ENCODE measurements around the gene SKI. TPM values are rescaled to one million over a fixed set of nuclear protein-coding genes. Genes with fewer than 3 reads are reported as not detected.

SKI gene
- total and polyA plus RNA-seq, 5 donors from 2014 or later, result 0.25 to 218 (median 0.35) TPM

DNA sequence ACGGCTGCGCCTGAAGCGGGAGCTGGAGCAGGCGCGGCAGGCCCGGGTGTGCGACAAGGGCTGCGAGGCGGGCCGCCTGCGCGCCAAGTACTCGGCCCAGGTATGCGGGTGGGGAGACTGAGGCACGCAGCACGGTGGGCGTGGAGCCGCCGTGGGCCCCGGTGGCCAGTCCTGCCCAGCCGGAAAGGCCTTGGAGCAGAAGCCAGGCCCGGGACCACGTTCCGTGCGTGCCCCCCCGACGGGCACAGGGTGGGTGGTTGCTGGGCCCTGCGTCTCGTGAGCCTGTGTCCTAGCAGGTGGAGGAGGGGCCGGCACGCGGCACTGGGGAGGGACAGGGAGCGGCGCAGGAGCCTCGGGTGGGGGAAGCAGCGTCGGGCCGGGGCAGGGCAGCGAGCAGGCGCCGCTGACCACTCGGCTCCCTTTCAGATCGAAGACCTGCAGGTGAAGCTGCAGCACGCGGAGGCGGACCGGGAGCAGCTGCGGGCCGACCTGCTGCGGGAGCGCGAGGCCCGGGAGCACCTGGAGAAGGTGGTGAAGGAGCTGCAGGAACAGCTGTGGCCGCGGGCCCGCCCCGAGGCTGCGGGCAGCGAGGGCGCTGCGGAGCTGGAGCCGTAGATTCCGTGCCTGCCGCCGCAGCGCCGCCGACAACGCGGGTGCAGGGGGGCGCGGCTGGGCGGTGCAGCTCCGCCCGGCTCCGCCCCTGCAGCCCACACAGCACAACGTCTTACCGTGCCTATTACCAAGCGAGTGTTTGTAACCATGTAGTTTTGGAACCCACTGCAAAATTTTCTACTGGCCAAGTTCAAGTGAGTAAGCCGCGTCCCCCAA, 78.2 kb downstream of the SKI start:
- H3K4me3 Mint-ChIP-seq, result no peak overlapping the region

DNA sequence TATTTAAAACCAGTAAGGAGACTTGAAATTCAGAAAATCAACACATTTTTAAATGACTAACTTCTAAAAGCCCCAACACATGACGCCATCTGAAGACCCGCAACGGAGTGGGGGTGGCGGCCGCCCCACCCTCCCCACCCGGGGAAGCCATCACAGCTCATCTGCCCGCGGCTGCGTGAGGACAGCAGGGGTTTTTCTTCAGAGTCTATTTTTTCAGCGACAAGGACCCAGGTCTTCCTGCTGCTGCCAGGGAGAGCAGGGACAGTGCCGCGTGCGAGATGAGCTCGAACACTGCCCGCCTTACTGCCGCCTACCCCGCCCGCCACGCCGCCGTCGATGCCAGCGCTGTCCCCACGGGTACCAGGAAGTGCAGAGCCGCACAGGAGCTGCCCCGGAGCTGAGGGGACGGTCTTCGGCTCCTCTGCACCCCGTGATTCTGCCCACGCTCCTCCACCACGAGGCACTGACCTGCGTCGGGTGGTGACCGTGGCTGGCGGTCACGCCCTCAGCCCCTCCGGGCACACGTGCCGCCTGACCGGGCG, 79.0 kb downstream of the SKI start:
- Mint-ChIP-seq H3K4me1 (peaks cover 0 to 13% (median 4%) of the 10 kb centered on the region in 4 donors), H3K27me3 (no peaks in the 10 kb centered on the region), H3K27ac (no peak overlapping the region), H3K36me3 (peaks cover 26% of the 10 kb centered on the region), H3K9me3 (peaks cover 0 to 2% (median 0%) of the 10 kb centered on the region in 7 donors), H3K4me3 (no peak overlapping the region)
- Histone ChIP-seq H3K27me3 (ENCODE audit: control insufficient read depth, insufficient read depth, low read length) (no peaks in the 10 kb centered on the region), H3K4me1 (ENCODE audit: control insufficient read depth, insufficient read depth, low read length, poor library complexity, severe bottlenecking) (peaks cover 10% of the 10 kb centered on the region), H3K36me3 (ENCODE audit: control insufficient read depth, insufficient read depth, low read length) (peaks cover 52% of the 10 kb centered on the region), H3K27ac (ENCODE audit: insufficient read depth, low read length, poor library complexity, severe bottlenecking) (no peak overlapping the region), H3K9me3 (ENCODE audit: control insufficient read depth in 2 of 2, low read length in 2 of 2) (no peaks in the 10 kb centered on the region), H3K4me3 (ENCODE audit: low read depth, low read length) (no peak overlapping the region)
- ATAC-seq (ENCODE audit: low read depth in 2 of 2), result no peak
- no peak for DNase-seq

More for the DNA sequence above, 78.2 kb downstream of the SKI start:
- peaks cover 10% of the 10 kb centered on the region for H3K4me1 ChIP-seq (ENCODE audit: control insufficient read depth, insufficient read depth, low read length, poor library complexity, severe bottlenecking)
- H3K36me3 Mint-ChIP-seq, result peaks cover 26% of the 10 kb centered on the region
- no peaks in the 10 kb centered on the region for H3K27me3 Mint-ChIP-seq
- ATAC-seq (ENCODE audit: low read depth in 2 of 2), result no peak
- peaks cover 0 to 2% (median 0%) of the 10 kb centered on the region in 7 donors for H3K9me3 Mint-ChIP-seq
- H3K4me1 Mint-ChIP-seq, result peaks cover 5 to 15% (median 7%) of the 10 kb centered on the region in 4 donors
- no peaks in the 10 kb centered on the region for H3K9me3 ChIP-seq (ENCODE audit: control insufficient read depth in 2 of 2, low read length in 2 of 2)
- H3K27me3 ChIP-seq (ENCODE audit: control insufficient read depth, insufficient read depth, low read length), result no peaks in the 10 kb centered on the region
- no peak for DNase-seq
- H3K4me3 ChIP-seq (ENCODE audit: low read depth, low read length), result no peak overlapping the region
- H3K36me3 ChIP-seq (ENCODE audit: control insufficient read depth, insufficient read depth, low read length), result peaks cover 52% of the 10 kb centered on the region
- no peak overlapping the region for H3K27ac Mint-ChIP-seq
- H3K27ac ChIP-seq (ENCODE audit: insufficient read depth, low read length, poor library complexity, severe bottlenecking), result no peak overlapping the region

DNA sequence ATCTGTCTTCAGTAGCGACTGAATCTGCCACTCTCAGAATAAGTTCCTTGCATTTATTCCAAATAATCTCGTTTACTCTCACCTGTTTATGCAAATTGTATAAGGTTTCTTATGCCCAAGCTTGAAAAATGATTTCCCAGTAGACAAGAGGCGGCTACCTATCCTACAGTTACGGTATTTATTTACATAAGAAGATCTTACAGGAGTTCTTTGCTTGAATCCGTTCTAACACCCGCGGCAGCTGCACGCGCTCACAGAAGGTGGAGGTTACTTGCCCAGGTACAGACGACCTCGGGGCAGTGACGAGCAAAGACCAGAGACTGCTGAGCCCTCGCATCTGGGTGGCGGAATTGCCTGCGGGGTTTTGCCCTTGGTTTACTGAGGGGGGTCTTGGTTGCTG, 79.9 kb downstream of the SKI start:
- no peaks in the 10 kb centered on the region for H3K27me3 Mint-ChIP-seq
- peak overlapping the region in 2 of 4 donors; percentile 47 to 48 for H3K4me3 Mint-ChIP-seq
- H3K4me1 Mint-ChIP-seq, result peaks cover 0 to 8% (median 4%) of the 10 kb centered on the region in 4 donors
- peak overlapping the region in 1 of 3 donors; percentile 9 for H3K27ac Mint-ChIP-seq
- peaks cover 26% of the 10 kb centered on the region for H3K36me3 Mint-ChIP-seq
- no peak overlapping the region for H3K27ac ChIP-seq (ENCODE audit: insufficient read depth, low read length, poor library complexity, severe bottlenecking)
- no peak overlapping the region for H3K4me3 ChIP-seq (ENCODE audit: low read depth, low read length)
- ATAC-seq (ENCODE audit: low read depth in 2 of 2) (no peak), DNase-seq (no peak)
- H3K27me3 ChIP-seq (ENCODE audit: control insufficient read depth, insufficient read depth, low read length), result no peaks in the 10 kb centered on the region
- peaks cover 0 to 2% (median 0%) of the 10 kb centered on the region in 7 donors for H3K9me3 Mint-ChIP-seq
- peaks cover 16% of the 10 kb centered on the region for H3K4me1 ChIP-seq (ENCODE audit: control insufficient read depth, insufficient read depth, low read length, poor library complexity, severe bottlenecking)
- no peaks in the 10 kb centered on the region for H3K9me3 ChIP-seq (ENCODE audit: control insufficient read depth in 2 of 2, low read length in 2 of 2)
- H3K36me3 ChIP-seq (ENCODE audit: control insufficient read depth, insufficient read depth, low read length), result peaks cover 52% of the 10 kb centered on the region

DNA sequence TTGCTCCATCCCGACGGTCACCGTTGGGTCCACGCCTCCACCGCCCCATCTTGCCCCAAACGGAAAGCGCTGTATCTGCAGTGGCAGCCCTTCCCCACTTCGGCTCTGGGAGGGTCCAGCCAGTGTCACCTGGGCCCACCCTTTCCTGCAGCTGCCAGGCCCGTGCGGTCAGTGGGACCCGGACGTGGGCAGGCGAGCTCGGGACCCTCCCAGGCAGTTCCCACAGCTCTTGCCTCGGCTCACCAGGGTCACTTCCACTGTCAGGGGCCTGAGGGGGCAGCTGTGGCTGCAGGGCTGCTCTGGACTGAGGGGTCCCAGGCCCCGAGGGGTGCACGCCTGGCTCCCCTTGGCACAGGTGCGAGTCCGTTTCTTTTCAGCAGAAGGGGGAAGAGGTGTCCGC, 80.7 kb downstream of the SKI start:
- ATAC-seq (ENCODE audit: low read depth in 2 of 2) (no peak), DNase-seq (no peak)
- Mint-ChIP-seq H3K36me3 (peaks cover 26% of the 10 kb centered on the region), H3K9me3 (peaks cover 0 to under 1% (median 0%) of the 10 kb centered on the region in 7 donors), H3K27ac (peak overlapping the region in 2 of 3 donors; percentile 9 to 24), H3K27me3 (no peaks in the 10 kb centered on the region), H3K4me1 (peaks cover 0 to 13% (median 4%) of the 10 kb centered on the region in 4 donors), H3K4me3 (no peak overlapping the region)
- no peaks in the 10 kb centered on the region for H3K9me3 ChIP-seq (ENCODE audit: control insufficient read depth in 2 of 2, low read length in 2 of 2)
- H3K4me1 ChIP-seq (ENCODE audit: control insufficient read depth, insufficient read depth, low read length, poor library complexity, severe bottlenecking), result peaks cover 25% of the 10 kb centered on the region
- no peak overlapping the region for H3K27ac ChIP-seq (ENCODE audit: insufficient read depth, low read length, poor library complexity, severe bottlenecking)
- H3K27me3 ChIP-seq (ENCODE audit: control insufficient read depth, insufficient read depth, low read length), result no peaks in the 10 kb centered on the region
- H3K36me3 ChIP-seq (ENCODE audit: control insufficient read depth, insufficient read depth, low read length), result peaks cover 45% of the 10 kb centered on the region
- H3K4me3 ChIP-seq (ENCODE audit: low read depth, low read length), result no peak overlapping the region

GRCh38 chr1:2310332-2311183, 82.4 kb downstream of the SKI start:
- Mint-ChIP-seq H3K4me1 (peaks cover 0 to 15% (median 4%) of the 10 kb centered on the region in 4 donors), H3K9me3 (no peaks in the 10 kb centered on the region), H3K4me3 (peak overlapping the region in 1 of 4 donors; percentile 45), H3K27ac (peak overlapping the region in 2 of 3 donors; percentile 20 to 62), H3K27me3 (no peaks in the 10 kb centered on the region), H3K36me3 (peaks cover 22% of the 10 kb centered on the region)
- Histone ChIP-seq H3K4me1 (ENCODE audit: control insufficient read depth, insufficient read depth, low read length, poor library complexity, severe bottlenecking) (peaks cover 36% of the 10 kb centered on the region), H3K9me3 (ENCODE audit: control insufficient read depth in 2 of 2, low read length in 2 of 2) (no peaks in the 10 kb centered on the region), H3K27me3 (ENCODE audit: control insufficient read depth, insufficient read depth, low read length) (no peaks in the 10 kb centered on the region), H3K36me3 (ENCODE audit: control insufficient read depth, insufficient read depth, low read length) (peaks cover 31% of the 10 kb centered on the region), H3K27ac (ENCODE audit: insufficient read depth, low read length, poor library complexity, severe bottlenecking) (peak overlapping the region; percentile 83), H3K4me3 (ENCODE audit: low read depth, low read length) (no peak overlapping the region)
- ATAC-seq (ENCODE audit: low read depth in 2 of 2) (no peak), DNase-seq (no peak)

GRCh38 chr1:2311184-2312032, 83.3 kb downstream of the SKI start:
- Mint-ChIP-seq H3K27ac (peak overlapping the region in 1 of 3 donors; percentile 62), H3K4me3 (peak overlapping the region in 1 of 4 donors; percentile 47), H3K9me3 (no peaks in the 10 kb centered on the region), H3K27me3 (no peaks in the 10 kb centered on the region), H3K36me3 (peaks cover 18% of the 10 kb centered on the region), H3K4me1 (peaks cover 0 to 18% (median 4%) of the 10 kb centered on the region in 4 donors)
- peak; percentile 40 to 74 (median 55) for DNase-seq
- H3K9me3 ChIP-seq (ENCODE audit: control insufficient read depth in 2 of 2, low read length in 2 of 2), result no peaks in the 10 kb centered on the region
- H3K36me3 ChIP-seq (ENCODE audit: control insufficient read depth, insufficient read depth, low read length), result peaks cover 23% of the 10 kb centered on the region
- H3K4me1 ChIP-seq (ENCODE audit: control insufficient read depth, insufficient read depth, low read length, poor library complexity, severe bottlenecking), result peaks cover 43% of the 10 kb centered on the region
- H3K4me3 ChIP-seq (ENCODE audit: low read depth, low read length), result no peak overlapping the region
- H3K27me3 ChIP-seq (ENCODE audit: control insufficient read depth, insufficient read depth, low read length), result no peaks in the 10 kb centered on the region
- peak overlapping the region; percentile 83 for H3K27ac ChIP-seq (ENCODE audit: insufficient read depth, low read length, poor library complexity, severe bottlenecking)
- ATAC-seq (ENCODE audit: low read depth in 2 of 2), result peak; percentile 51 to 56

DNA sequence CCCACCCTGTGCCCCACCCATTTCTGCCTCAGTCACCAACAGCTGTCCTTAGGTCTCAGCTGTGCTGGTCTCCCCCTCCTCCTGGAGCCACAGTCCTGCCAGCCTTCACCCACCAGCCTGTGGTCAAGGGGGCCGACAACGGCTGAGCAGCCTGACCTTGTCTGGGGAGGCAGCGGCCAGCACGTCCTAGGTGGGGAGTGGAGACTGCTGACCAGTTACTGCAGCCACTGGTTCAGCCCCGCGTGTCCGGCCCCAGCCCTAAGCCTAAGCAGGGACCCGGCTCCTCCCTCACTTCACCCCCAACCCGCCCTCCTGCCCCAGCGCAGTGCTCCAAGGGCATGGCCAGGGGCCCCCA, 84.0 kb downstream of the SKI start:
- Histone ChIP-seq H3K27ac (ENCODE audit: insufficient read depth, low read length, poor library complexity, severe bottlenecking) (peak overlapping the region; percentile 83), H3K9me3 (ENCODE audit: control insufficient read depth in 2 of 2, low read length in 2 of 2) (no peaks in the 10 kb centered on the region), H3K4me3 (ENCODE audit: low read depth, low read length) (no peak overlapping the region), H3K4me1 (ENCODE audit: control insufficient read depth, insufficient read depth, low read length, poor library complexity, severe bottlenecking) (peaks cover 43% of the 10 kb centered on the region), H3K27me3 (ENCODE audit: control insufficient read depth, insufficient read depth, low read length) (no peaks in the 10 kb centered on the region), H3K36me3 (ENCODE audit: control insufficient read depth, insufficient read depth, low read length) (peaks cover 17% of the 10 kb centered on the region)
- H3K27ac Mint-ChIP-seq, result no peak overlapping the region
- peak overlapping the region in 1 of 4 donors; percentile 47 for H3K4me3 Mint-ChIP-seq
- no peaks in the 10 kb centered on the region for H3K27me3 Mint-ChIP-seq
- DNase-seq (no peak), ATAC-seq (ENCODE audit: low read depth in 2 of 2) (no peak)
- no peaks in the 10 kb centered on the region for H3K9me3 Mint-ChIP-seq
- peaks cover 15% of the 10 kb centered on the region for H3K36me3 Mint-ChIP-seq
- peaks cover 0 to 20% (median 4%) of the 10 kb centered on the region in 4 donors for H3K4me1 Mint-ChIP-seq
